ENCODE data around the gene COBL.

- TF ChIP-seq TAF1 (IDR thresholded peaks at IDR 0.05; ENCODE audit: borderline replicate concordance, low read depth, low read length) = no peak
- TF ChIP-seq POLR2AphosphoS5 (IDR thresholded peaks at IDR 0.05; ENCODE audit: low read depth, low read length) = no peak
Measured at GRCh38 chr7:51113560-51113959, 203.0 kb downstream of the COBL start.

Measured in GM12892 (cell line).